ENCODE data around the gene GNA12.

The GNA12 gene

DNA sequence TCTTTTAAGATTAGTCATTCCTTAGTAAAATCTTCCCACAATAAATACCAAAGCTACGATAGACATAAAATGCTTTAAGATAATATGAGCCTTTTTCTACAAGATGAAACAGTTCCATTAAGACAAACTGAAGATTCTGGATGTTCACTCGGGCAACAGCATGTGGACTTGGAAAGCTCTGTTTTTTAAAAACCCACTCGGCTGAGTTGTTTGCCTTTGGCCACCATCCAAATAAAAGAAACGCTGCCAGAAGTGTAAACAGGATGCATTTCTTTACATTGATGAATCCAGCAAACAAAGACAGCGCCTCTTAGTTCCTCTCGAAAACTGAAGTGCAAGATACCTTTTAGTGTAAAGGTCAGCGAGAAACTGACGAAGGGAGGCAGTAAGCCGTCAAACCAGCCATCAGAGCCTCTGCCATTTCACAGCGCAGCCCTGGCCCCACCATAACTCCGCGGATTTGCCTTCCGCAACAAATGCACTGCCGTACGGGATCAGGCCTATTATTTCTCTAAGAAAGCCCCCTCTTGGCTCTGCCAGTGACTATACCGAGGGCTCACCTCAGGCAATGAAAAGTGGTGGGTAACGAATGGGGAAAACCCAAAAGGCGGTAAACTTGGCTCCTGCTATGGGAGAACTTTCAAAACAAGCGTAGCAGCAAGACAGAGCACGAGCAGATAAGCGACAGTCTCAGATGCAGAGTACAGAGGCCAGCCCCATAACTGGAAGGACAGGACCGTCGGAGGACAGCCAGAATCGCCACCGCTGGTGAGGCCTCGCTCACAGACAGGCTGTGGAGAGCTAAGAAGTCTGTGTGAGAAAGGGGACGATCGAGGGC is 41.4 kb downstream of the GNA12 start:
- no peak for DNase-seq (ENCODE audit: low spot score)

DNA sequence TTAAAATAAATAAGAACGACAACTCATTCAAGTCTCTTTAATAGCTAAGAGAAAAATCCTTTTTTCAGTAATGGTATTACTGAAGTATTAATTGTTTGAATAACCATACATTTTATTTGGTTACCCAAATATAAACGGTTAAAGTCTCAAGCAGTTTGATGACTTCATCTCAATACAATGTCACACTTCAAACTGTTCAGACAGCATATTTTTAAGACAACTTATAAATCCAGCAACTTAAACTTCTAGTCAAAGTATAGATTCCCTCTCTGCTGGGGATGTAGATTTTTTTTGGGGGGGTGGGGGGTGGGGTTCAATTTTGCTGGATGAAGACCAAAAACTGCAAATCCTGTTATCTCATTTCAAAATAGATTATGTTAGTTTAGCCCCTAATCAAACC is 42.0 kb downstream of the GNA12 start:
- peak; percentile 24 for DNase-seq (ENCODE audit: low spot score)

DNA sequence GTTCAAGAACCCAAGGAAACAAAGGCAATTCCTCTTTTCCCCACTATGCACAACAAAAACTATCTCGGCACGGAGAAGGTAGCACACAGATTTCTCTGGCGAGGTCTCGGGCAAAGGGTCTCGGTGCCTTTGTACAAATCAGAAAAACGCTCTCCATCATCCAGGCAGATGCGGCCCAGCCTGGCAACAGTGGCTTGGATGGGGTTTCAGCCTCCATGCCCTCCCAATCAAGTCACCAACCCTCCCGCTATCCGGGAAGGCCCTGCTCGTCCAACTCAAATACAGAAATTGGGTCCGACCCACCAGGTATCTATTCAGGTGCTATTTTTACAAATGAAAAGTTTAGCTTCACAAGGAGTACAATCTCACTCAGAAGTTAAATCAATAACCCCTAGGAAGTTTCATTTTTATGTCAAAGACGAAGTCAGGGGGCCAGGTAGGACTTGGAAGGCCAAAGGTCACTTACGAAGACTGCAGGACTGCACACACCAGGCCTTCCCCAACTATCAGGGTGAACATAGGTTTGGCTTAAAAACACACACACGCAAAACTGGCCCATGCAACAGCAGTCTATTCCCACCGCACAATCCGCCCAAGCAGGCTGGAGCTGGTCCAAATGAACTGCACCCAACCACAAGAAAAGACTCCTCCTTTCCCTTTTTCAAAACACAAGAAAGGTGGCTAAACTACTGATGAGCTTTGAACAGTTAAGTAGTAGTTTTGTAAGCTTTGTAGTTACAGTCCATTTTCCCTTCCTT is 43.0 kb downstream of the GNA12 start:
- peak; percentile 41 for DNase-seq (ENCODE audit: low spot score)

DNA sequence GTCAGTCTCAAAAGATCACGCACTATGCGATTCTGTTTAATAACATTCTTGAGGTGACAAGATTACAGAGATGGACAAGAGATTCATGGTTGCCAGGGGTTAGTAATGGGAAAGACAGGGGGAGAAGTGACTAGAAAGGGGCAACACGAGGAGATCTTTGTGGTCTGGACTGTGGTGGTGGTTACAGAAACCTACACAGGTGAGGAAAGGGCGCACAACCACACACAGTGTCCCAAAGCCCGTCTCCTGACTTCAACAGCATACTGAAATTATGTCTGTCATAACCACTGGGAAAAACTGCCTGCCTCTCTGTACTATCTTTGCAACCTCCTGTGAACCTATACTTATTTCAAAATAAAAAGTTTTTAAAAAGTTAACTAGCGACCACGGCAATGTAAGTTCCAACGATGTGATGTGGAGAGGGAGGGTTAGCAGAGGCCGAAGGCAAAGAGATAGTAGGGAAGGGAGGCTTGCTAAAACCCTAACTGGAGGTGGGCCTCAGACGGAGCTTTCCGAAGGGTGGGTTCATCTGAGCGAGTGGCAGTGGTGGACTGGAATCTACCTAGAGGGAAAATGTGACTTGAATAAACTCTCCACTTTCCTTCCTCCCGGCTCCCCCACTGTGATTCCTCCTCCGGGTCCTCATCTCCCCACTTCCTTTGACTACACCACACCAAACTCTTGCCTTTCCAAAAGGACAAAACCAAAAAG is 43.7 kb downstream of the GNA12 start:
- no peak for DNase-seq (ENCODE audit: low spot score)

DNA sequence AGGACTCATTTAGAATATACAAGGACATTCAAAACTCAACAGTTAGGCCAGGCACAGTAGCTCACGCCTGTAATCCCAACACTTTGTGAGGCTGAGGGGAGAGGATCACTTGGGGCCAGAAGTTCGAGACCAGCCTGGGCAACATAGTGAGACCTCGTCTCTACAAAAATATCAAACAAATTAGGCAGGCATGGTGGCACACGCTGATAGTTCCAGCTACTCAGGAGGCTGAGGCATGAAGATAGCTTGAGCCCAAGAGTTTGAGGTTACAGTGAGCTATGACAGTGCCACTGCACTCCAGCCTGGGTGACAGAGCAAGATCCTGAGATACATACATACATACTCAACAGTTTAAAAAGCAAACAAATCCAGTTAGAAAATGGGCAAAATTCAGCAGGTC is 44.9 kb downstream of the GNA12 start:
- DNase-seq (ENCODE audit: low spot score) = no peak

DNA sequence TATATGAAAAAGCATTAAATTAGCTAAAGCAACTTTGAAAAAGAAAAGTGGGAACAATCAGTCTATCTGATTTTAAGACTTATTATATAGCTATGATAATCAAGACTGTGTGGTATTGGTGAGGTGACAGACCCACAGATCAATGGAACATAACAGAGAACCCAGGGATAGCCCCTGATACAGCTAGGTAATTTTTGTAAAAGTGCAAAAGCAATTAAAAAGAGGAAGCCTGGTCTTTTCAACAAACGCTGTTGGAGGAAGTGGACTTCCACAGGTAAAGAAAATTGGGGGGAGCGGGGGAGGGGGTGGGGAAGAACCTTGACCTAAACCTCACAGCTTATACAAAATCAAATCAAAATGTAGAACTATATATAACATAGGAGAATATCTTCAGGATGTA is 45.4 kb downstream of the GNA12 start:
- DNase-seq (ENCODE audit: low spot score) = no peak

DNA sequence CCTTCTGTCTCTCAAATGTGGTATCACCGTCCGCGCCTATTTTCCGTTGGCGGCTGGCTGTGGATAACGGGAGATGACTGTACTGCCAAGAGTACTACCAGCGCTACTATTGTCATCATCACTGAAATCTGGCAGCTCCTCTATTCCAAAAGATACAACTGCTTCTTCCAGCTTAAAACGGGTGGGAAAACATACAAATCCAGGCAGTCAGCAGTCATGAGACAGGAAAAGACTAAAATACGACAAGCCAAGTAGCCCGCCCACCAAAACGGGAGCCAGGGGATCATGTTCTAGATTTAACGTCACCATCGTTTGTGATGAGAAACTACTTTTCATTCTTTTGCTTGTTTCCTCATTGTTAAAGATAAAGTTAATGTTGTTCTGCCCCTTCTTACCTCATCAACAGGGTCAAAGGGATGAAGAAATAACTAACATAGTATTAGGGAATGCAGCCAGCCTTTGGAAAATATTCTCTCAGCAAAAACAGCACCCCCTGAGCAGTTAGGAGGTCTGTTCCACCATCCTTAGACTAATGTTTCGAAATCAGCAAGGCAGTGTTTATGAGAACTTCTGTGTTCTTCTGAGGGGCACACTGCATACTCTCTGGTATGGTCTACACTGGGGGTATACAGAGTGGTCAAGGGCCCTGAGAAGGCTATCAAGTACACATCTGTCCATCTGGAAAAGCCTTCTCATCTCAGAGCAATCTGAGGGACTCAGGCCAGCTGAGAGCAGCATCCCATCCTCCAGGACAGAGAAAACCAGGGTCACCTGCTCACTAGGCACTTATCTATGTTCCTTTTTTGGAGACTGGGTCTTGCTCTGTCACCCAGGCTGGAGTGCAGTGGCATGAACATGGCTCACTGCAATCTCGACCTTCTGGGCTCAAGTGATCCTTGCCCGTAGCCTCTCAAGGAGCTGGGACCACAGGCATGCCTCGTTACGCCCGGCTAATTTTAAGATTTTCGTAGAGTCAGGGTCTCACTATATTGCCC is 47.5 kb downstream of the GNA12 start:
- DNase-seq (ENCODE audit: low spot score) = peak; percentile 63

DNA sequence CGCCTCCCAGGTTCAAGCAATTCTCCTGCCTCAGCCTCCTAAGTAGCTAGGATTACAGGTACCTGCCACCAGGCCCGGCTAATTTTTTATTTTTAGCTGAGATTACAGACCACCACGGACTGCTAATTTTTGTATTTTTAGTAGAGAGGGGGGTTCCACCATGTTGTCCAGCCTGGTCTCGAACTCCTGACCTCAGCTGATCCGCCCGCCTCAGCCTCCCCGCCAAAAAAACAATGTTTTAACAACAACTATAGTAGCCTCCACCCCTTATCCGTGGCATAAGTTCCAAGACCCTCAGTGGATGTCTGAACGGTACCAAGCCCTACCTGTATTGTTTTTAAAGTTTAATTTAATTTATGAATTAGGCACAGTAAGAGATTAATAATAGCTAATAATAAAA is 48.2 kb downstream of the GNA12 start:
- no peak for DNase-seq (ENCODE audit: low spot score)

DNA sequence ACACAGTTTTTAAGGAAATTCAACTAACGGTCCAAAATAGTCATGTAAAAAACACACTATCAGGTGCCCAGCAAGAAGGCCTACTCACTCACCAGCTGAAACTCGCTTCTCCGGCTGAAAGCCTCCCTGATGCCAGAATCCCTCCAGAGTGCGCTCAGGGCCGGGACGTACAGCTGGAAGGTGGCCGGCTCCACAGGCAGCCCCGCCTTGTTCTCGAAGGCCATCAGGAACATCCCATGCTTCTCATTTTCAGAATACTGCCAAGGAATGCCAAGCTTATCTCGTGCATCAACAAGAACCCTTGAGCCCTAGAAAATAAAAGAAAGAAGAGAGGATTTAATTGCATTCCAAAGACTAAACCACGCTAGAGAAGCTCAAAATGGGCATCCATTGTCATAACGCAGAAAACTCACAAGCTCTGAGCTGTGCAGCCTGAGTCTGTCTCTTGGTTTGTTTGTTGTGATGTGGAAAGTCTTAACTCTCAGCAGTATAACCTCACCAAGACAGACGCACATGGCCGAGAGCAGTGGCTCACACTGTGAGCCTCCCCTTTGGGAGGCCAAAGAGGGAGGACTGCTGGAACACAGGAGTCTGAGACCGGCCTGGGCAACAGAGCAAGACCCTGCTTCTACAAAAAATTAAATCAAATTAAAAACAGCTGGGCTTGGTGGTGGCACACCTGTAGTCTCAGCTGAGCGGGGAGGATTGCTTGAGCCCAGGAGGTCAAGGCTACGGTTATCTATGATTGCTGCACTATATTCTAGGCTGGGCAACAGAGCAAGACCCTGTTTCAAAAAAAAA is 49.1 kb downstream of the GNA12 start:
- DNase-seq (ENCODE audit: low spot score) = no peak

DNA sequence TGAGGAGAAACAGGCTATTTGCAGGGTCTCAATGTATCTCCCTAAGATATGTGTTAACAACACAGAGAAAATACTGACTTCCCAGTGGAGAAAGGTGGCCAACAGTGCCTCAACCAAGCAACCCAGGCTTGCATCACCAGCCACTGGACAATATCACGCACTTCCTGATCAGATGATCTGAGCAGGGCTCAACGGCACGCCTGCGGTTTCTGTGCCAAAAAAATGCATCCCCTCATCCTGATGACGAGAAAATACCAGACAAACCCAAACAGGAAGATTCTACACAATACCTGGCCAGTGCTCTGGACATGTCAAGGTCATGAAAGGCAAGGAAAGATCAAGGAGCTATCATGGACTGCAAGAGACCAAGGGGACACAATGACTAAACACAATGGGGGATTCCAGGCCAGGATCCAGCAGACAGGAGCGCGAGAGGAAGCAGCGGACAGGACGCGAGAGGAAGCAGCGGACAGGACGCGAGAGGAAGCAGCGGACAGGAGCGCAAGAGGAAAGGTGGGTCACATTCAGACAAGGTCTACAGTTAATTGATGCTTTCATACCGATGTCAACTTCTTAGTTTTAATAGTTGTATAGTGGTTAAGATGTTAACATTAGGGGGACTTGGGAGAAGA is 51.1 kb downstream of the GNA12 start:
- no peak for DNase-seq (ENCODE audit: low spot score)

DNA sequence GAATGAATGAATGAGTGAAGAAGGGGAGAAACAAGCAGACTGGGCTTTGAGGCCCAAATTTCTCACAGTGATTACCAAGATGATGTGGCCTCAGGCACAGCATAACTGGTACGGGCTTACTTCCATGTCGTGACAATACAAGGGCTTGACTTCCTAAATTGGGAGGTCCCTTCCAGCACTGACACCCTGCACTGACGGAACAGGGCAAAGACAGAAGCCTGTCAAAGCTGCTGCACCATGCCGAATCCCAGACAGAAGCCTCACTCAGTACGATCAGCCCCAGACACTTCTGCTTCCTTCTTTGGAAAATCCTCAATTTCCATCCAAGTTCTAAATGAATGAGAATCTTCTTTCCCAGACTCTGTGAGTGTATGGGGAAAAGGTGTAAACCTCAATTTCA is 51.9 kb downstream of the GNA12 start:
- no peak for DNase-seq (ENCODE audit: low spot score)

DNA sequence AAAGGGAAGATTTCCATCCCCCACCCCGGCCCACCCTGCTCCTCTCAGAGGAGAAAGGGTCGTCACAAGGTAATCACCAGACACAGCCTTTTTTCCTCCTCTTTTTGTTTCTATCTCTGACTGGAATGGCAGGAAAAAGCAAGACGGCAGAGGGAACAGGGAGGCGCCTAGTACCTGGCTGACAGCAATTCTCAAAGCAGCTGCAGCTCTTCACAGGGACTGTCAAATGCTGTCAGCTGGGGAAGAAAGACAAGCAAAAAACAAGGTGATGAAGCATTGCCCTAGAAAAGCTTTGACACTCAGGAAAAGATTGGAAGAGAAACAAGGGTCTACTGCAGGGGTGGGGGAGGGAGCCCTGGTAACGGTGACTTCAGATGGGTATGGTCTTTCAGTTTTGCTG is 52.7 kb downstream of the GNA12 start:
- DNase-seq (ENCODE audit: low spot score) = no peak

DNA sequence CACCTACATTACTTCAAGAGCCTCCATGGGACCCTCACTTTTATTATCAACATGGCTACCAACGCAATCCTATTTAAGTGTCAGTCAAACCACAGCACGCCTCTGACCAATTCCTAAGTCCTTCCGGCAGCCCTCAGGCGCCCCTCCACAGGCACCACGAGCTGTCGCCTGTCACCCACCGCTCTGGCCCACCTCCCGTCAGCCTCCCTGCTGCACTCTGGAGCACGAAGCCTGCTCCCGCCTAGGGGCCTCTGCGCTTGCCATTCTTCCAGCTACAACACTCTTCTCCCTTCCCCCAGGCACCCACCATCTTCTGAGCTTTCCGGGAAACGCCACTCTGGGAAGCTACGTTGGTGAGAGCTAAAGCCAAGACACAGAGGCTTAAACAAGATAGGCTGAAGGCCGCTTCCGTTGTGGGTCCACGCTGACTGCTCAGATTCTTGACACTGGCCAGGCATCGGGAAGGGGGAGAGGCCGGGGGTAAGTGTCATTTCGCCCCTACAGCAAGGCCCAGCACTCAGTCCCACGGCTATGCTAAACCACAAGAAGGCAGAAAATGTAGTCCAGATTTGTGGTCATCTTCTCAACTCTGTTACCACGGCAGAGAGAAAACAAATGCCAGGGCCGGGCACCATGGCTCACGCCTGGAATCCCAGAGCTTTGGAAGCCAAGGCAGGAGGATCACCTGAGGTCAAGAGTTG is 56.7 kb downstream of the GNA12 start:
- peak; percentile 36 for DNase-seq (ENCODE audit: low spot score)

DNA sequence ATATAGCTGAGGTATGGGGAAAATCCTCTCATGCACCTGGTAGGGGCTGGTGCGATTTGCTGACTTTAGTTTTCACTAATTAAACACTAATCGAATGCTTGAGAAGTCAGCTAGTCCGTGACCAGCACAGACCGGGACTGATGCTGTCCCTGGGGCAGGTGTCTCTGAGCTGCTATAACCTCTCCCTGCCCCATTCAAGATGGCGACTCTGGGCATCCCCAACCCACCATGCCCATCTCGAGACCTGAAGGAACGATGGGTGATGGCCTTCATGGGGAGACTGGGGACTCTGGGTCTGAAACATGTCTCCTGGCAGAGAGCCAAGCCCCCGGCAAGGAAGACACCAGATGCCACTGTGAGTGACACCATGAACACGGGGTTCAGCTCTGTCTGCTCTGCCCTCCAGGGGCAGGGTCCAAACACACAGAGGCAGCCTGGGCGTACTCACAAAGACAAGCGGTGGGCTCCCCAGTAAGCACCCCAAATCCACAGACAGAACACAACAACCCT is 57.4 kb downstream of the GNA12 start:
- no peak for DNase-seq (ENCODE audit: low spot score)

DNA sequence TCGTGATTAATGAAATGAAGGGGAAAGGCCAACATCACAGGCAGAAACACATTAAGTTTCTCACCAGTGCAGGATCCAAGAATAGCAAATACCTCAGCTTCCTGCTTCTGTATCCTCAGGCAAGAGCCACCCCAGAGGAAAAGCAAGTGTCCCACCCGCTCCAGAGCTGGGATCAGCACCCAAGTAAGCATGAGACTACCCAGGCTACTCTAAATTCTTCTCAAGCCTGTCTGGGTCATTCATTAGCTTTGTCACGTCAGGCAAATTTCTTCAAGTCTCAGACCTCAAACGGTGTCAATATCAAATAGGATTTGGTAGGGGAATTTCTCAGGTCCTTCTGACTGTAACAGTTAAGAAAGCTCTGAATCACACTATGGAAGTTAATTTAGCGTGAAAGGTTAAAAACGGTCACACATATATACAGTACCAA is 59.0 kb downstream of the GNA12 start:
- peak; percentile 20 for DNase-seq (ENCODE audit: low spot score)

DNA sequence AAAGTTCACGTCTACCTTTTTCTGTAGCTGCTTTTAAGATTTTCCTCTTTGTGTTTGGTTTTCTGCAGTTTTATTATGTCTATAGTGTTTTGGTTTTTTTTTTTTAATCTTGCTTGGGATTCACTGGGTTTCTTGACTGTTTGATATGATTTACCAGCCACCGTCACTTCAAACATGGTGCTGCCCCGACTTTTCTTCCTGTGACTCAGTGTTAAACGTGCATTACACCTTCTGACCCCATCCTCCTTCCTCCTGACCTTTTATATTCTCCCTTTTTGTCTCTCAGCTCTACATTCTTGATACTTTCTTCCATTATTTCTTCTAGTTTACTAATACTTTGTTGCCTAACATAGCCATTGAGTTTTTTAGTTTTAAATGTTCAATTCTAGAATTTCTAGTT is 61.5 kb downstream of the GNA12 start:
- no peak for DNase-seq (ENCODE audit: low spot score)

DNA sequence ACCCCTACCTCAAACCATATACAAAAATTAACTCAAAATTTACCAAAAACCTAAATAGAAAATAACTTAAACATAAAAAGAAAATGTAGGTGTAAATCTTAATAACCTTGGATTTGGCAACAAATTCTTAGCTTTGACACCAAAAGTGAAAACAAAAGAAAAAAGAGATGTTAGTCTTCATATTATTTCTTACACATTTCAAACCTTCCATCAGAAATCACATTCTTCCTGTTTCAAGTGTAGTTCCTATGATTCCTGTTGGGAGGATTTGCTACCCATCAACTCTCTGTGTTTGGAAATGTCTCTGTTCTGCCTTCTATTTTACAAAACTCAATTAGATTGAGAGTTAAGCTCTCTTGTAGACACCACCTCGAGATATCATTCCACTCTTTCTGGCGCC is 62.0 kb downstream of the GNA12 start:
- no peak for DNase-seq (ENCODE audit: low spot score)

DNA sequence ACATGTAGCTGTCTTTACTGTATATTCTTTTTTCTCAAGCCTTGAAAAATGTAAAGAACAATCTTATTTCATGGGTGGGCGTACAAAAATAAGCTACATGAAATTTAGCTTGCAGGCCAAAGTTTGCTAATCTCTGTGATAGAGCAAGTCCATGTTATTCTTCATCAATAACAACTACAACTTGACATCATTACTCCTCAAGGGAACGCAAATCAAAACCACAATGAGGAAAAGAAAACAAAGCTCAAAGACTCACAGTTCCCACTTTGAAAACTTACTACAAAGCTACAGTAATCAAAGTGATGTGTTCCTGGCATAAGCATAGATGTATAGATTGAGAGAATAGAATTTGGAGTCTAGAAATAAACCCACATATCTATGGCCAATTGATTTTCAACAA is 62.5 kb downstream of the GNA12 start:
- no peak for DNase-seq (ENCODE audit: low spot score)

DNA sequence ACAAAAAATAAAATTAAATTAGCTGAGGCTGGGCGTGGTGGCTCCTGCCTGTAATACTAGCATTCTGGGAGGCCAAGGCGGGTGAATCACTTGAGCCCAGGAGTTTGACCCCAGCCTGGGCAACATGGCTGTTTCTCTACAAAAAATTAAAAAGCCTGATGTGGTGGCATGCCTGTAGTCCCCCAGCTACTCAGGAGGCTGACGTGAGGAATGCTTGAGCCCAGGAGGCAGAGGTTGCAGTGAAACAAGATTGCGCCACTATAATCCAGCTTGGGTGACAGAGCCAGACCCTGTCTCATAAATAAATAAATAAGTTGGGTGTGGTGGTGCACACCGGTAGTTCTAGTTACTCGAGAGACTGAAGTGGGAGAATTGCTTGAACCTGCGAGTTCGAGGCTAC is 65.1 kb downstream of the GNA12 start:
- DNase-seq (ENCODE audit: low spot score) = no peak

Measured in AG08395 (cell line).